ENCODE measurements around the gene KLF11. TPM values are rescaled to one million over a fixed set of nuclear protein-coding genes. Genes with fewer than 3 reads are reported as not detected.
"Not testable (repeated sequence)": the region's sequence is repeated elsewhere in the genome, so short reads cannot be mapped to it uniquely, and the experiment has no call there.

The KLF11 gene
- total RNA-seq, 1 donor from 2014 or later, result 16.1 TPM

GRCh38 chr2:10009811-10010781 is 33.3 kb upstream of the KLF11 start:
- DNase-seq, result no peak

- not testable (repeated sequence) for DNase-seq
Measured at GRCh38 chr2:10010861-10011605, 32.3 kb upstream of the KLF11 start.

GRCh38 chr2:10011606-10012325 is 31.6 kb upstream of the KLF11 start:
- DNase-seq, result not testable (repeated sequence)

GRCh38 chr2:10012366-10012962 is 30.9 kb upstream of the KLF11 start:
- DNase-seq, result not testable (repeated sequence)

GRCh38 chr2:10012963-10013461 is 30.3 kb upstream of the KLF11 start:
- no peak for DNase-seq

- not testable (repeated sequence) for DNase-seq
Measured at GRCh38 chr2:10013651-10014417, 29.5 kb upstream of the KLF11 start.

GRCh38 chr2:10014418-10015190 is 28.7 kb upstream of the KLF11 start:
- no peak for DNase-seq

GRCh38 chr2:10015376-10015989 is 27.9 kb upstream of the KLF11 start:
- not testable (repeated sequence) for DNase-seq

- DNase-seq, result no peak
Measured at GRCh38 chr2:10016001-10016801, 27.1 kb upstream of the KLF11 start.

GRCh38 chr2:10016802-10017258 is 26.5 kb upstream of the KLF11 start:
- no peak for DNase-seq

GRCh38 chr2:10017313-10017941 is 25.9 kb upstream of the KLF11 start:
- no peak for DNase-seq

- DNase-seq, result no peak
Measured at GRCh38 chr2:10019174-10019573, 24.2 kb upstream of the KLF11 start.

- DNase-seq, result no peak
Measured at GRCh38 chr2:10019602-10020400, 23.5 kb upstream of the KLF11 start.

- DNase-seq, result no peak
Measured at GRCh38 chr2:10022041-10022421, 21.3 kb upstream of the KLF11 start.

- no peak for DNase-seq
Measured at GRCh38 chr2:10022445-10022844, 20.9 kb upstream of the KLF11 start.

GRCh38 chr2:10022966-10023662 is 20.2 kb upstream of the KLF11 start:
- DNase-seq, result no peak
